HCT116 (cell line): ENCODE measurements around the gene CFAP46.

Experiments used
- EZH2phosphoT487 ChIP-seq: fragments of 200-600 bp; IDR thresholded peaks from 2 replicates; pipeline ENCODE4 v1.6.1; 2018; ENCODE audit warnings: antibody characterized with exemption, borderline replicate concordance
- SP1 ChIP-seq: IDR thresholded peaks from 2 replicates; pipeline ENCODE4 v1.6.1; 2012; ENCODE audit warnings: low read depth
- TF ChIP-seq, protein P1 (sequence below), 3 experiments: fragments of 200-600 bp in 1 of 3; sonication (generic) in 1 of 3; IDR thresholded peaks in 2 of 3; conservative IDR thresholded peaks in 1 of 3; 2 replicates each; pipeline ENCODE4 v1.5.1; 2012 to 2017; ENCODE audit warnings: low read depth in 2 of 3, low read length in 2 of 3, antibody characterized with exemption in 1 of 3, borderline replicate concordance in 1 of 3, control low read depth in 1 of 3, mild to moderate bottlenecking in 1 of 3, mixed read lengths in 1 of 3, mixed run types in 1 of 3, moderate library complexity in 1 of 3; ENCODE audit not compliant: insufficient read depth in 1 of 3
- TF ChIP-seq, protein P2 (sequence below): IDR thresholded peaks from 2 replicates; pipeline ENCODE4 v1.6.1; 2012

GRCh38 chr10:132885451-132886210 is 56.7 kb downstream of the CFAP46 start:
- TF ChIP-seq, protein P1, sequence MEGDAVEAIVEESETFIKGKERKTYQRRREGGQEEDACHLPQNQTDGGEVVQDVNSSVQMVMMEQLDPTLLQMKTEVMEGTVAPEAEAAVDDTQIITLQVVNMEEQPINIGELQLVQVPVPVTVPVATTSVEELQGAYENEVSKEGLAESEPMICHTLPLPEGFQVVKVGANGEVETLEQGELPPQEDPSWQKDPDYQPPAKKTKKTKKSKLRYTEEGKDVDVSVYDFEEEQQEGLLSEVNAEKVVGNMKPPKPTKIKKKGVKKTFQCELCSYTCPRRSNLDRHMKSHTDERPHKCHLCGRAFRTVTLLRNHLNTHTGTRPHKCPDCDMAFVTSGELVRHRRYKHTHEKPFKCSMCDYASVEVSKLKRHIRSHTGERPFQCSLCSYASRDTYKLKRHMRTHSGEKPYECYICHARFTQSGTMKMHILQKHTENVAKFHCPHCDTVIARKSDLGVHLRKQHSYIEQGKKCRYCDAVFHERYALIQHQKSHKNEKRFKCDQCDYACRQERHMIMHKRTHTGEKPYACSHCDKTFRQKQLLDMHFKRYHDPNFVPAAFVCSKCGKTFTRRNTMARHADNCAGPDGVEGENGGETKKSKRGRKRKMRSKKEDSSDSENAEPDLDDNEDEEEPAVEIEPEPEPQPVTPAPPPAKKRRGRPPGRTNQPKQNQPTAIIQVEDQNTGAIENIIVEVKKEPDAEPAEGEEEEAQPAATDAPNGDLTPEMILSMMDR (IDR thresholded peaks at IDR 0.05 in 2 of 3, conservative IDR thresholded peaks at IDR 0.05 in 1 of 3; ENCODE audit: borderline replicate concordance in 1 of 3, insufficient read depth in 1 of 3, low read depth in 2 of 3, low read length in 2 of 3) = no peak
- TF ChIP-seq SP1 (no peak), EZH2phosphoT487 (no peak)
- TF ChIP-seq, protein P2, sequence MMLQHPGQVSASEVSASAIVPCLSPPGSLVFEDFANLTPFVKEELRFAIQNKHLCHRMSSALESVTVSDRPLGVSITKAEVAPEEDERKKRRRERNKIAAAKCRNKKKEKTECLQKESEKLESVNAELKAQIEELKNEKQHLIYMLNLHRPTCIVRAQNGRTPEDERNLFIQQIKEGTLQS = no peak
